Thyroid gland (tissue), 4 donors: ENCODE measurements around the gene PREP.

Experiments used
- CTCF ChIP-seq, 6 experiments: fragments of 200-600 bp in 3 of 6; fragments of 450-650 bp in 3 of 6; sonication (generic) in 3 of 6; IDR thresholded peaks; one replicate each; pipeline ENCODE4 v1.5.1; 2016 to 2019; ENCODE audit warnings: antibody characterized with exemption in 6 of 6, mild to moderate bottlenecking in 2 of 6, inconsistent platforms in 1 of 6, moderate library complexity in 1 of 6
- POLR2A ChIP-seq, 2 donors: fragments of 450-650 bp; IDR thresholded peaks; one replicate each; pipeline ENCODE4 v1.6.1; 2017; ENCODE audit warnings: antibody characterized with exemption in 2 of 2, mild to moderate bottlenecking in 2 of 2, moderate library complexity in 1 of 2

- TF ChIP-seq POLR2A (IDR thresholded peaks at IDR 0.05), result no peak
- no peak for TF ChIP-seq CTCF (IDR thresholded peaks at IDR 0.05)
Measured at GRCh38 chr6:105292689-105293339, 110.1 kb downstream of the PREP start.
